ENCODE data around the gene CDC42BPA.
"Not testable (repeated sequence)": the region's sequence is repeated elsewhere in the genome, so short reads cannot be mapped to it uniquely, and the experiment has no call there.

Gene CDC42BPA

GRCh38 chr1:227355542-227356245 lies 37.4 kb upstream of the CDC42BPA start:
- DNase-seq (ENCODE audit: low read depth, low spot score) = no peak
- peaks cover 9% of the 10 kb centered on the region for H3K4me1 ChIP-seq (ENCODE audit: control insufficient read depth, insufficient read depth, low read length)
- no CpG with 5 or more reads among the region's 15 CpGs for WGBS (ENCODE audit: insufficient coverage, insufficient read length)
- H3K27ac ChIP-seq (ENCODE audit: low read length) = no peak overlapping the region
- no peaks in the 10 kb centered on the region for H3K9me3 ChIP-seq (ENCODE audit: control insufficient read depth, insufficient read depth, low read length)
- no peak overlapping the region for H3K4me3 ChIP-seq (ENCODE audit: low read length)
- no peaks in the 10 kb centered on the region for H3K27me3 ChIP-seq (ENCODE audit: control insufficient read depth, insufficient read depth, low read length)
- no peaks in the 10 kb centered on the region for H3K36me3 ChIP-seq (ENCODE audit: control insufficient read depth, insufficient read depth, low read length)

DNA sequence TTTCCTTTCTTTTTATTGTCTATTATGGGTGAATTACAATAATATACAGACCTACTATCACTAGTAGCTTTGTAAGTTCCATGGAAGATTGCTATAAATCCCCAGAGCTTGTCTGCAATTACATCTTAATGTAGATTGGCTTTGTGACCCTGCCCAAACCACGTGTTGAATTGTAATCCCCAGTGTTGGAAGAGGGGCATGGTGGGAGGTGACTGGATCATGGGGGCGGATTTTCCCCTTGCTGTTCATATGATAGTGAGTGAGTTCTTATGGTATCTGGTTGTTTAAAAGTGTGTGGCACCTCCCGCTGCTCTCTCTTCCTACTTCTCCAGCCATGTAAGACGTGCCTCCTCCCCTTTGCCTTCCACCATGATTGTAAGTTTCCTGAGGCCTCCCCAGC lies 34.9 kb upstream of the CDC42BPA start:
- H3K9me3 ChIP-seq (ENCODE audit: control insufficient read depth, insufficient read depth, low read length) = no peaks in the 10 kb centered on the region
- H3K36me3 ChIP-seq (ENCODE audit: control insufficient read depth, insufficient read depth, low read length) = no peaks in the 10 kb centered on the region
- no peak for DNase-seq (ENCODE audit: low read depth, low spot score)
- whole genome bisulfite sequencing (ENCODE audit: insufficient coverage, insufficient read length) = no CpG with 5 or more reads among the region's 4 CpGs
- no peak overlapping the region for H3K27ac ChIP-seq (ENCODE audit: low read length)
- no peaks in the 10 kb centered on the region for H3K27me3 ChIP-seq (ENCODE audit: control insufficient read depth, insufficient read depth, low read length)
- peaks cover 9% of the 10 kb centered on the region for H3K4me1 ChIP-seq (ENCODE audit: control insufficient read depth, insufficient read depth, low read length)
- no peak overlapping the region for H3K4me3 ChIP-seq (ENCODE audit: low read length)

GRCh38 chr1:227352164-227352563 lies 33.9 kb upstream of the CDC42BPA start:
- H3K4me3 ChIP-seq (ENCODE audit: low read length); H3K36me3 ChIP-seq (ENCODE audit: control insufficient read depth, insufficient read depth, low read length); H3K27me3 ChIP-seq (ENCODE audit: control insufficient read depth, insufficient read depth, low read length); H3K4me1 ChIP-seq (ENCODE audit: control insufficient read depth, insufficient read depth, low read length); H3K9me3 ChIP-seq (ENCODE audit: control insufficient read depth, insufficient read depth, low read length); DNase-seq (ENCODE audit: low read depth, low spot score); H3K27ac ChIP-seq (ENCODE audit: low read length): not testable (repeated sequence)
- WGBS (ENCODE audit: insufficient coverage, insufficient read length) = no CpG with 5 or more reads among the region's 2 CpGs

DNA sequence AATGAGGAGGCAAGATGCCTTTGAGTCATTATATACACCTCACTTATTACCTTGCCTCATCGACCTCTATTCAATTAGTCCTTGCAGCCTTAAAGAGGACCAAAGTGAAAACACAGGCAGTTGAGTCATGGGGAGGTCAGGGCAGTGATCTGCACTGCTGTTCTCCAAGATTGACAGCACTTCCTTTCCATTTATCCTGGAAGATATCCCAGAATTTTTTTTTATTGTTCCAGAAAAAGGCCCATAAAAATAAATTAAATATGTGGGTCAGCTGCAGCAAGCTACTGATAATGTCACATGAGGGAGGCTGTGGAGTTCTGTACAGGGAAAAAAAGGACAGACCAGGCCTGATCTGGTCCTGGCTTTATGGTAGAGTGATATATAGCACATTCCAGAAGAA lies 33.2 kb upstream of the CDC42BPA start:
- no peak overlapping the region for H3K27ac ChIP-seq (ENCODE audit: low read length)
- DNase-seq (ENCODE audit: low read depth, low spot score) = no peak
- no peak overlapping the region for H3K4me3 ChIP-seq (ENCODE audit: low read length)
- H3K4me1 ChIP-seq (ENCODE audit: control insufficient read depth, insufficient read depth, low read length) = peaks cover under 1% of the 10 kb centered on the region; the same call in 1 of the 2 replicates
- H3K27me3 ChIP-seq (ENCODE audit: control insufficient read depth, insufficient read depth, low read length) = no peaks in the 10 kb centered on the region
- WGBS (ENCODE audit: insufficient coverage, insufficient read length) = no CpG with 5 or more reads among the region's 1 CpG
- H3K9me3 ChIP-seq (ENCODE audit: control insufficient read depth, insufficient read depth, low read length) = no peaks in the 10 kb centered on the region
- no peaks in the 10 kb centered on the region for H3K36me3 ChIP-seq (ENCODE audit: control insufficient read depth, insufficient read depth, low read length)

GRCh38 chr1:227349967-227350366 lies 31.7 kb upstream of the CDC42BPA start:
- WGBS (ENCODE audit: insufficient coverage, insufficient read length) = no CpG with 5 or more reads among the region's 3 CpGs
- Histone ChIP-seq H3K4me1 (ENCODE audit: control insufficient read depth, insufficient read depth, low read length) (no peaks in the 10 kb centered on the region), H3K27me3 (ENCODE audit: control insufficient read depth, insufficient read depth, low read length) (no peaks in the 10 kb centered on the region), H3K4me3 (ENCODE audit: low read length) (no peak overlapping the region), H3K27ac (ENCODE audit: low read length) (no peak overlapping the region), H3K36me3 (ENCODE audit: control insufficient read depth, insufficient read depth, low read length) (no peaks in the 10 kb centered on the region), H3K9me3 (ENCODE audit: control insufficient read depth, insufficient read depth, low read length) (no peaks in the 10 kb centered on the region)
- no peak for DNase-seq (ENCODE audit: low read depth, low spot score)

- DNase-seq (ENCODE audit: low read depth, low spot score) = no peak
- Histone ChIP-seq H3K36me3 (ENCODE audit: control insufficient read depth, insufficient read depth, low read length) (no peaks in the 10 kb centered on the region), H3K27me3 (ENCODE audit: control insufficient read depth, insufficient read depth, low read length) (no peaks in the 10 kb centered on the region), H3K4me1 (ENCODE audit: control insufficient read depth, insufficient read depth, low read length) (no peaks in the 10 kb centered on the region), H3K4me3 (ENCODE audit: low read length) (no peak overlapping the region), H3K9me3 (ENCODE audit: control insufficient read depth, insufficient read depth, low read length) (no peaks in the 10 kb centered on the region), H3K27ac (ENCODE audit: low read length) (no peak overlapping the region)
- WGBS (ENCODE audit: insufficient coverage, insufficient read length) = no CpG with 5 or more reads among the region's 3 CpGs
These were observed 25.6 kb upstream of the CDC42BPA start for GRCh38 chr1:227343727-227344551.

GRCh38 chr1:227343206-227343605 lies 24.9 kb upstream of the CDC42BPA start:
- no peak overlapping the region for H3K27ac ChIP-seq (ENCODE audit: low read length)

GRCh38 chr1:227342075-227342829 lies 24.0 kb upstream of the CDC42BPA start:
- no CpG with 5 or more reads among the region's 3 CpGs for WGBS (ENCODE audit: insufficient coverage, insufficient read length)
- no peak for DNase-seq (ENCODE audit: low read depth, low spot score)

More at GRCh38 chr1:227343206-227343605, 24.9 kb upstream of the CDC42BPA start:
- no peak for DNase-seq (ENCODE audit: low read depth, low spot score)
- no peaks in the 10 kb centered on the region for H3K4me1 ChIP-seq (ENCODE audit: control insufficient read depth, insufficient read depth, low read length)
- no peaks in the 10 kb centered on the region for H3K9me3 ChIP-seq (ENCODE audit: control insufficient read depth, insufficient read depth, low read length)
- no peak overlapping the region for H3K4me3 ChIP-seq (ENCODE audit: low read length)
- no peaks in the 10 kb centered on the region for H3K27me3 ChIP-seq (ENCODE audit: control insufficient read depth, insufficient read depth, low read length)
- H3K36me3 ChIP-seq (ENCODE audit: control insufficient read depth, insufficient read depth, low read length) = no peaks in the 10 kb centered on the region

DNA sequence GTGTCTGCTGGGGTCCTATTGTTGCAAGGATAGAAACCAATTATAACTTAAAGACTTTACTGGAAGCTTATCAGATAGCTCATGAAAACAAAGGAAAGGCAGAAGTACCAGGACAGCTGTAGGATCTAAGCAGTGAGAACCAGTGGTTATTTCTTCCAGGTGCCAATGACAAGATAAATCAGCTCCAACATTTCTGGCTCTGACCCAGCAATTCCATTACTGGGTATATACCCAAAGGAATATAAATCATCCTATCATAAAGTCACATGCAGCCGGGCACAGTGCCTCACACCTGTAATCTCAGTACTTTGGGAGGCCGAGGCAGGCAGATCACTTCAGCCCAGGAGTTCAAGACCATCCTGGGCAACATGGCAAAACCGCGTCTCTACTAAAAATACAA lies 17.8 kb upstream of the CDC42BPA start:
- not testable (repeated sequence) for H3K27ac ChIP-seq (ENCODE audit: low read length); H3K36me3 ChIP-seq (ENCODE audit: control insufficient read depth, insufficient read depth, low read length); H3K27me3 ChIP-seq (ENCODE audit: control insufficient read depth, insufficient read depth, low read length); H3K4me1 ChIP-seq (ENCODE audit: control insufficient read depth, insufficient read depth, low read length); H3K4me3 ChIP-seq (ENCODE audit: low read length); DNase-seq (ENCODE audit: low read depth, low spot score); H3K9me3 ChIP-seq (ENCODE audit: control insufficient read depth, insufficient read depth, low read length)
- no CpG with 5 or more reads among the region's 4 CpGs for WGBS (ENCODE audit: insufficient coverage, insufficient read length)

More at GRCh38 chr1:227342075-227342829, 24.0 kb upstream of the CDC42BPA start:
- no peaks in the 10 kb centered on the region for H3K4me1 ChIP-seq (ENCODE audit: control insufficient read depth, insufficient read depth, low read length)
- H3K36me3 ChIP-seq (ENCODE audit: control insufficient read depth, insufficient read depth, low read length) = no peaks in the 10 kb centered on the region
- H3K27me3 ChIP-seq (ENCODE audit: control insufficient read depth, insufficient read depth, low read length) = no peaks in the 10 kb centered on the region
- no peak overlapping the region for H3K4me3 ChIP-seq (ENCODE audit: low read length)
- no peak overlapping the region for H3K27ac ChIP-seq (ENCODE audit: low read length)
- H3K9me3 ChIP-seq (ENCODE audit: control insufficient read depth, insufficient read depth, low read length) = no peaks in the 10 kb centered on the region

DNA sequence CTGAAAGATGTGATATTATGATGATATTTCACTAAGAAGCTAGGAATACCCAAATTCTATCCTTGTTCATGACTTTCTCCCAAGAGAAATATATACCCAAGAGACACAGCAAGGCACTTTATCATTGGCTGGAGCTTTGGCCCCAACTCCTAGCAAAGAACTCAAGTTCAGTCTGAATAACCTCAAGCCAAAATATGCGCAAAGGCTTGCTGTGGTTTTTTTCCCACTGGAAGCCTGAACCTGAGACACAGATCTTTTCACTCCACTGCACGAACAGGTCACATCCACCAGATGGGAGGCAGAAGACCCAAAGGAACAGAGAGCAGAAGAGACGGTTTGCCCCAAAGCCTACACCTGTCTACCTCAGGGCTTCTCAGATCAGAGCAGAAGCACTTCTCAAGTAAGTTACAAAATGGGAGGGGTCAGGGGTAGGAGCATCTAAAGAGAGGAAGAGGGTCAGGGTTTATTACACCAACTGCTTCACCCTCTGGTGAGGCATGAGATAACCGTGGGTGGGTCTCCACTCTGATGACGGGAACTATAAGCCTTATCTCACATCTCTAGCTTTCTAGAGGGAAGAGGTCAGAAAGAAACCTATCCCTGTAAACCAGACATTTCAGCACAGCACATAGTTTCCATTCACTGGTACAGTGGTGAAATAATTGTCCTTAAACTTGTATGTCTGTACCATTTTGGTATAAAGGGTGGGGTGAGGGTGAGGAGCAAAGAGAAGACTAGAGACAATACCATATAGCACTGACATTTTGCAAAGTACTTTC lies 17.1 kb upstream of the CDC42BPA start:
- no CpG with 5 or more reads among the region's 5 CpGs for WGBS (ENCODE audit: insufficient coverage, insufficient read length)
- Histone ChIP-seq H3K36me3 (ENCODE audit: control insufficient read depth, insufficient read depth, low read length) (no peaks in the 10 kb centered on the region), H3K4me3 (ENCODE audit: low read length) (no peak overlapping the region), H3K4me1 (ENCODE audit: control insufficient read depth, insufficient read depth, low read length) (no peaks in the 10 kb centered on the region), H3K27ac (ENCODE audit: low read length) (no peak overlapping the region), H3K27me3 (ENCODE audit: control insufficient read depth, insufficient read depth, low read length) (no peaks in the 10 kb centered on the region), H3K9me3 (ENCODE audit: control insufficient read depth, insufficient read depth, low read length) (no peaks in the 10 kb centered on the region)
- no peak for DNase-seq (ENCODE audit: low read depth, low spot score)
